Nephron progenitor cell (in vitro differentiated cells): ENCODE data around the gene RNASEH2A.

Experiments used
- DNase-seq: peaks from one replicate; pipeline ENCODE4 v3.0.0; 2021
- H3K27ac Mint-ChIP-seq: 2 replicates; pipeline ENCODE4 v1.8.0; 2021; ENCODE audit warnings: mild to moderate bottlenecking, moderate library complexity, mixed read lengths
- H3K27me3 Mint-ChIP-seq: 2 replicates; pipeline ENCODE4 v1.8.0; 2021; ENCODE audit warnings: mild to moderate bottlenecking, low read depth, mixed read lengths; ENCODE audit not compliant: poor library complexity
- H3K36me3 Mint-ChIP-seq: 2 replicates; pipeline ENCODE4 v1.8.0; 2021; ENCODE audit warnings: low read depth, mixed read lengths
- H3K4me1 Mint-ChIP-seq: 2 replicates; pipeline ENCODE4 v1.8.0; 2021; ENCODE audit warnings: mixed read lengths
- H3K4me3 Mint-ChIP-seq: 2 replicates; pipeline ENCODE4 v1.8.0; 2021; ENCODE audit warnings: mild to moderate bottlenecking, moderate library complexity, mixed read lengths
- H3K9me3 Mint-ChIP-seq: 2 replicates; pipeline ENCODE4 v1.8.0; 2021; ENCODE audit warnings: mild to moderate bottlenecking, moderate library complexity, mixed read lengths
- TF ChIP-seq, protein P1 (sequence below): fragments of 200-600 bp; sonication (generic); IDR thresholded peaks from 2 replicates; pipeline ENCODE4 v1.5.0; 2021; ENCODE audit warnings: antibody characterized with exemption

RNASEH2A gene

GRCh38 chr19:12806242-12807081 lies at the start of gene RNASEH2A:
Gene RNASEH2A (plus strand): TSS chr19:12806584. CDS start chr19:12806674, 90 bp downstream.
- Mint-ChIP-seq H3K4me1 (peaks cover 31% of the 10 kb centered on the region), H3K36me3 (peaks cover 19% of the 10 kb centered on the region), H3K27ac (peak within 1 kb of the TSS; percentile 96), H3K9me3 (no peaks in the 10 kb centered on the region), H3K4me3 (peak within 1 kb of the TSS; percentile 96), H3K27me3 (no peaks in the 10 kb centered on the region)
- TF ChIP-seq, protein P1, sequence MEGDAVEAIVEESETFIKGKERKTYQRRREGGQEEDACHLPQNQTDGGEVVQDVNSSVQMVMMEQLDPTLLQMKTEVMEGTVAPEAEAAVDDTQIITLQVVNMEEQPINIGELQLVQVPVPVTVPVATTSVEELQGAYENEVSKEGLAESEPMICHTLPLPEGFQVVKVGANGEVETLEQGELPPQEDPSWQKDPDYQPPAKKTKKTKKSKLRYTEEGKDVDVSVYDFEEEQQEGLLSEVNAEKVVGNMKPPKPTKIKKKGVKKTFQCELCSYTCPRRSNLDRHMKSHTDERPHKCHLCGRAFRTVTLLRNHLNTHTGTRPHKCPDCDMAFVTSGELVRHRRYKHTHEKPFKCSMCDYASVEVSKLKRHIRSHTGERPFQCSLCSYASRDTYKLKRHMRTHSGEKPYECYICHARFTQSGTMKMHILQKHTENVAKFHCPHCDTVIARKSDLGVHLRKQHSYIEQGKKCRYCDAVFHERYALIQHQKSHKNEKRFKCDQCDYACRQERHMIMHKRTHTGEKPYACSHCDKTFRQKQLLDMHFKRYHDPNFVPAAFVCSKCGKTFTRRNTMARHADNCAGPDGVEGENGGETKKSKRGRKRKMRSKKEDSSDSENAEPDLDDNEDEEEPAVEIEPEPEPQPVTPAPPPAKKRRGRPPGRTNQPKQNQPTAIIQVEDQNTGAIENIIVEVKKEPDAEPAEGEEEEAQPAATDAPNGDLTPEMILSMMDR: no peak
- DNase-seq: peak; percentile 90

GRCh38 chr19:12757544-12758274 lies 48.7 kb upstream of the RNASEH2A start:
- Mint-ChIP-seq H3K4me3 (peak overlapping the region; percentile 71), H3K27me3 (peaks cover 38% of the 10 kb centered on the region), H3K4me1 (peaks cover 5% of the 10 kb centered on the region), H3K27ac (no peak overlapping the region), H3K36me3 (peaks cover 17% of the 10 kb centered on the region), H3K9me3 (peaks cover 14% of the 10 kb centered on the region)
- peak; percentile 87 for DNase-seq
- TF ChIP-seq, protein P1: peak; percentile 92

DNA sequence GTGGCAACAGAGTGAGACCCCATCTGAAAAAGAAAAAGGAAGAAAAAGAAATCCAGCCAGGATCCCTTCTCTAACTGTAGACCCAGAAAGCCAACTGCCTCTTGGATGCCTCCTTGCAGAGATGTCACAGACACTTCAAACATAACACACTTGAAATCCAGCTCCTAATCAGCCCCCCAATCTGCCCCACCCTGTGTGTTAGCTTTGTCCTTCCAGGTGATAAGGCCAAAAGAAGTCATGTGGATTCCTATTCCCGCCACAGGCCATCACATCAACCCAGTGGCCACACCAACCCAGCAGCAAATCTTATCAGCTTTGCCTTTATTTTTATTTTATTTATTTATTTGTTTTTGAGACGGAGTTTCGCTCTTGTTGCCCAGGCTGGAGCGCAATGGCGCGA lies 46.7 kb upstream of the RNASEH2A start:
- H3K4me3 Mint-ChIP-seq: no peak overlapping the region
- peaks cover 22% of the 10 kb centered on the region for H3K27me3 Mint-ChIP-seq
- H3K36me3 Mint-ChIP-seq: peaks cover 32% of the 10 kb centered on the region
- TF ChIP-seq, protein P1: no peak
- peaks cover 14% of the 10 kb centered on the region for H3K9me3 Mint-ChIP-seq
- no peak for DNase-seq
- H3K4me1 Mint-ChIP-seq: peaks cover 5% of the 10 kb centered on the region
- H3K27ac Mint-ChIP-seq: no peak overlapping the region

DNA sequence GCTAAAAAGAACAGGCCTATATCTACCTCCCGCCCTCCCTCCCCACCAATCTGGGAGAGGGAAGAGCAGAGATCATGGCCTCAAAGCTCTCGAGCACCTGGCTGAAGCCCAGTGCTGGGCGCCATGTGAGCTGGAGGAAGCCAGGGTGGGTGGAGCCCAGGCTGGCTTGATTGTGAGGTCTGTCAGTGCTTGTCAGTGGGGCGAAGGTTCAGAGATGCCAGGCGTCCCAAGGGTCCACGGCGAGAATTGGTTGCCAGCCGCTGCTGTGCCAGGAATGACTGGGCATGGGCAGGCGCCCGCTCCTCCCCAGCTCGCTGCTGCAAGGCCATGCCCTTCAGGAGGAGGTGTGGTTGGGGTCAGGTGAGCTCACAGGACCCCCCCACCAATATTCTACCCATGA lies 43.3 kb upstream of the RNASEH2A start:
- peaks cover 14% of the 10 kb centered on the region for H3K9me3 Mint-ChIP-seq

GRCh38 chr19:12764698-12765097 lies 41.7 kb upstream of the RNASEH2A start:
- H3K4me3 Mint-ChIP-seq: no peak overlapping the region
- peaks cover 13% of the 10 kb centered on the region for H3K27me3 Mint-ChIP-seq
- H3K4me1 Mint-ChIP-seq: peaks cover 8% of the 10 kb centered on the region
- DNase-seq: no peak
- peaks cover 14% of the 10 kb centered on the region for H3K9me3 Mint-ChIP-seq
- H3K36me3 Mint-ChIP-seq: peaks cover 39% of the 10 kb centered on the region
- TF ChIP-seq, protein P1: no peak
- H3K27ac Mint-ChIP-seq: no peak overlapping the region

More for the DNA sequence above, 43.3 kb upstream of the RNASEH2A start:
- Mint-ChIP-seq H3K27me3 (peaks cover 14% of the 10 kb centered on the region), H3K27ac (no peak overlapping the region), H3K4me3 (no peak overlapping the region), H3K4me1 (peaks cover 4% of the 10 kb centered on the region), H3K36me3 (peaks cover 39% of the 10 kb centered on the region)
- DNase-seq: no peak
- TF ChIP-seq, protein P1: no peak
